Sigmoid colon (tissue), 7 donors: ENCODE data around the gene AP1G2. TPM values are rescaled to one million over a fixed set of nuclear protein-coding genes. Genes with fewer than 3 reads are reported as not detected.

Source experiments
- DNase-seq: peaks from one replicate; pipeline ENCODE4 v3.0.0-alpha.2; 2019
- H3K27ac ChIP-seq, 4 donors: fragments of 200-600 bp; sonication (generic); one replicate each; pipeline ENCODE4 v1.5.1; 2016 to 2019; ENCODE audit warnings: mild to moderate bottlenecking in 1 of 4
- H3K27me3 ChIP-seq, 3 donors: fragments of 200-600 bp; sonication (generic); one replicate each; pipeline ENCODE4 v1.5.1; 2019; ENCODE audit warnings: mild to moderate bottlenecking in 1 of 3
- H3K36me3 ChIP-seq, 4 donors: fragments of 200-600 bp; sonication (generic); one replicate each; pipeline ENCODE4 v1.5.1; 2016 to 2019
- H3K4me1 ChIP-seq, 4 donors: fragments of 200-600 bp; sonication (generic); one replicate each; pipeline ENCODE4 v1.5.1; 2017 to 2019
- H3K4me3 ChIP-seq, 4 donors: fragments of 200-600 bp; sonication (generic); one replicate each; pipeline ENCODE4 v1.5.1; 2017 to 2019; ENCODE audit warnings: mild to moderate bottlenecking in 2 of 4, moderate library complexity in 1 of 4
- H3K9me3 ChIP-seq, 4 donors: fragments of 200-600 bp in 3 of 4; sonication (generic) in 3 of 4; one replicate each; pipeline versions ENCODE4 v1.5.1 to v1.6.1; 2013 to 2019
- EP300 ChIP-seq, 4 donors: sonication (generic); formaldehyde crosslinking; IDR thresholded peaks; one replicate each; pipeline ENCODE4 v1.6.1; 2017; ENCODE audit warnings: antibody characterized with exemption in 4 of 4
- POLR2A ChIP-seq, 2 donors: fragments of 450-650 bp; IDR thresholded peaks; one replicate each; pipeline ENCODE4 v1.6.1; 2016; ENCODE audit warnings: antibody characterized with exemption in 2 of 2, mild to moderate bottlenecking in 2 of 2, moderate library complexity in 2 of 2
- POLR2AphosphoS5 ChIP-seq, 4 donors: sonication (generic); formaldehyde crosslinking; IDR thresholded peaks; one replicate each; pipeline ENCODE4 v1.6.1; 2017; ENCODE audit warnings: antibody characterized with exemption in 4 of 4
- WGBS, 2 donors: extraction: QIAGEN DNeasy Blood & Tissue Kit; methylation state at CpG; one replicate each; pipeline ENCODE4 v1.1.7; 2013; 5-methylcytosine and 5-hydroxymethylcytosine counted together
- intact Hi-C: fragments of 100-400 bp; cut with DNase I; formaldehyde crosslinking; loops from one replicate; pipeline ENCODE4 v1.15.1; 2023
- polyA plus RNA-seq, 3 donors: library from polyadenylated mRNA; stranded (reverse); fragments of 200-250 nt; gene quantifications; one replicate each; pipeline ENCODE4 v1.2.3, GENCODE V29; 2013
- total RNA-seq, 4 donors: library from RNA; depleted of rRNA; stranded (reverse); fragments of >200 nt; gene quantifications; one replicate each; pipeline ENCODE4 v1.1.0, GENCODE V29; 2016
- TF ChIP-seq, protein P1 (sequence below), 4 experiments: fragments of 450-650 bp in 3 of 4; fragments of 200-600 bp in 1 of 4; IDR thresholded peaks; one replicate each; pipeline ENCODE4 v1.5.1; 2016 to 2019; ENCODE audit warnings: antibody characterized with exemption in 4 of 4, mild to moderate bottlenecking in 3 of 4, moderate library complexity in 2 of 4
- donor health status: healthy with polysubstance abuse.
- donor health status: Bipolar disorder and iron deficiency.
- donor health status: healthy.

The AP1G2 gene
- total and polyA plus RNA-seq, 7 donors = 16.4 to 124 (median 33.0) TPM

DNA sequence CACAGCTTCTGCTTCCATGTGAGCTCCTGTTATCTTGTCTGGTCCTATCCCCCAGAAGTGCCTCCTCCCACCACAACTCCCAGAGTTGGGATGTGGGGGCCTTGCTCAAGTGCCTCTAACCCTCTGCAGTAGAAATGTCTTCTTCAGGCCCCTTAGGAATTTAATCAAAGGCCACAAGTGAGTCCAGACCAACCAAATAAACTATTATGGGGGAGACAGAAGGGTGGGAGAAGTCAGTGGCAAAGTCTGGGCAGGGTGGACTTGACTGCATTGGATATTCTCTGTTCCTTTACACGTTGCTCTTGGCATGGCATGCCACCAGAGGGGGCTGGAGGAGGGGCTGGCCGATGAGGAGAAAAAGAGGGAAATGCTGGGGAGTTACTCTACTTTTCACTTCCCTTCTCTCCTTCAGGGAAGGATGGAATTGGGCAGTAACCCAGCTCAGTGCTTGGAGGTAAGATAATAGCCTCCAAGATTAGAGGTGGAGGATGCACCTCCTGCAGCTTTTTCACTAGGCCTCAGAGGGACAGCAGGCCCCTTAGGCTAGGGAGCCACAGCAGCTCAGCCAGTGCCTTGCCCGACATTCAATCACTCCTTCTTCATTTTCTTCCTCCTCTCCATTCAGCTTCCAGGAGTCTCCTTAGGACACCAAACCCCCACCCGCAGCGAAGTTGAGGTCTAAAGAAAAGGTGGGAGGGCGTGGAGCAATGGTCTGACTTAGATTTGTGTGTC lies 1.2 kb upstream of the AP1G2 start:
- peak; percentile 50 for DNase-seq
- H3K27ac ChIP-seq = no peak overlapping the region
- intact Hi-C loops = no loop called here
- peaks cover 0 to 19% (median 10%) of the 10 kb centered on the region in 4 donors for H3K4me1 ChIP-seq
- no peaks in the 10 kb centered on the region for H3K9me3 ChIP-seq
- H3K36me3 ChIP-seq = no peaks in the 10 kb centered on the region
- TF ChIP-seq POLR2AphosphoS5 (IDR thresholded peaks at IDR 0.05) (no peak), POLR2A (IDR thresholded peaks at IDR 0.05) (no peak), EP300 (IDR thresholded peaks at IDR 0.05) (no peak)
- TF ChIP-seq, protein P1, sequence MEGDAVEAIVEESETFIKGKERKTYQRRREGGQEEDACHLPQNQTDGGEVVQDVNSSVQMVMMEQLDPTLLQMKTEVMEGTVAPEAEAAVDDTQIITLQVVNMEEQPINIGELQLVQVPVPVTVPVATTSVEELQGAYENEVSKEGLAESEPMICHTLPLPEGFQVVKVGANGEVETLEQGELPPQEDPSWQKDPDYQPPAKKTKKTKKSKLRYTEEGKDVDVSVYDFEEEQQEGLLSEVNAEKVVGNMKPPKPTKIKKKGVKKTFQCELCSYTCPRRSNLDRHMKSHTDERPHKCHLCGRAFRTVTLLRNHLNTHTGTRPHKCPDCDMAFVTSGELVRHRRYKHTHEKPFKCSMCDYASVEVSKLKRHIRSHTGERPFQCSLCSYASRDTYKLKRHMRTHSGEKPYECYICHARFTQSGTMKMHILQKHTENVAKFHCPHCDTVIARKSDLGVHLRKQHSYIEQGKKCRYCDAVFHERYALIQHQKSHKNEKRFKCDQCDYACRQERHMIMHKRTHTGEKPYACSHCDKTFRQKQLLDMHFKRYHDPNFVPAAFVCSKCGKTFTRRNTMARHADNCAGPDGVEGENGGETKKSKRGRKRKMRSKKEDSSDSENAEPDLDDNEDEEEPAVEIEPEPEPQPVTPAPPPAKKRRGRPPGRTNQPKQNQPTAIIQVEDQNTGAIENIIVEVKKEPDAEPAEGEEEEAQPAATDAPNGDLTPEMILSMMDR (IDR thresholded peaks at IDR 0.05) = no peak
- peaks cover 0 to 30% (median 7%) of the 10 kb centered on the region in 3 donors for H3K27me3 ChIP-seq
- 68% methylated on average over 6 of the region's 6 CpGs for WGBS, 2 donors
- H3K4me3 ChIP-seq = no peak overlapping the region

DNA sequence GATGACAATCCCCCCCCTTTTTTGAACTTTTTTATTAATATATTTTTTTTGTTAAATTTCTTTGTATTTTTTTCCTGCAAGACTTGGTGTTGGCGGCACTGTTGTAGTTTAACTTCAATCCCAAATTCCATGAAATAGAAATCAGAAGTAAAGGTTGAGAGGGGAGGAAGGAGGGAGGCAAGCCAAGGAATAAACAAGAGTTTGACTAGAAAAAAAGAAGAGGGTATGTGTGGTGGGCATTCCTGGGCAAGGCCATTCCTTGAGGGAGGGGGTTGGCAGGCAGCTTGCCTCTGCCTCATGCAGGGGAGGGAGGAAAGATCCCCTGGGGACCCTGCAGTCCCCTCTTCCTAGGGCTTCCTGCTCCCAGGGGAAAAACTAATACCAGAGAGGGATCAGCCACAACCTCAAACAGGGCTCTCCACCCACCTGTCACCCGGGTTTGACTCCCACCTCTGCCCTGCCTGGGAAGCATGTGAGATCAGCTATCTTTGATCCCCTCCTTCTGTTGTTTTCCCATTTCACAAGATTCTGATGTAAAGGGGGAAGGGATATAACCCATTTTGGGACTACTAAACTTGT lies 519 bp upstream of the AP1G2 start:
- TF ChIP-seq, protein P1 (IDR thresholded peaks at IDR 0.05) = no peak
- no peak for TF ChIP-seq EP300 (IDR thresholded peaks at IDR 0.05)
- no peak for TF ChIP-seq POLR2AphosphoS5 (IDR thresholded peaks at IDR 0.05)
- peak; percentile 60 for DNase-seq
- Histone ChIP-seq H3K4me1 (peaks cover 0 to 19% (median 10%) of the 10 kb centered on the region in 4 donors), H3K36me3 (no peaks in the 10 kb centered on the region), H3K27me3 (peaks cover 0 to 23% (median 3%) of the 10 kb centered on the region in 3 donors), H3K4me3 (peak overlapping the region; percentile 50 to 68 (median 60)), H3K9me3 (no peaks in the 10 kb centered on the region), H3K27ac (peak overlapping the region; percentile 62 to 73 (median 64))
- intact Hi-C loops = no loop called here
- 66 to 75% methylated on average over 2 of the region's 2 CpGs for WGBS, 2 donors

DNA sequence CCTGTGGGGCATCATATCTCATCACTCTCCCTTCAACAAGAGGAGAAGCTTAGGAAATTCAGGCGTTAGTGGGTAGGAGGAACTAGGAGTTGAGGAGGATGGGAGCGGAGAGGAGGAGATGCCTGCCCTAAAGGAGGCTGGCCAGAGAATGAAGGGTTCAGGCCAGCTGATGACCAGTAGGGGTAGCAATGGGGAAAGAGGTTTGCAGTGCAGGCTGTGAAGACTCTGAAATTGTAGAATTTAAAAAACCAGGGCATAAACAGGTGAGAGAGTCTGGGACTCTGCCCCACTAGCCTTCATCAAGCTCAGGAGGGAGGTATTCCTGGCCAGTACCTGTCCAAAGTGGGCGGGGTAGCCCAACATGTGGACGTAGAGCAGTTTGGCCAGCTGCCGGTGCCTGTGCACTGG lies 809 bp downstream of the AP1G2 start:
- TF ChIP-seq, protein P1 (IDR thresholded peaks at IDR 0.05) = no peak
- TF ChIP-seq POLR2A (IDR thresholded peaks at IDR 0.05) (no peak), POLR2AphosphoS5 (IDR thresholded peaks at IDR 0.05) (no peak), EP300 (IDR thresholded peaks at IDR 0.05) (no peak)
- H3K36me3 ChIP-seq = no peaks in the 10 kb centered on the region
- WGBS, 2 donors = 15 to 22% methylated on average over 5 of the region's 5 CpGs
- H3K9me3 ChIP-seq = no peaks in the 10 kb centered on the region
- H3K27ac ChIP-seq = peak overlapping the region; percentile 62 to 73 (median 64)
- H3K4me3 ChIP-seq = peak overlapping the region; percentile 50 to 68 (median 60)
- no peak for DNase-seq
- peaks cover 0 to 11% (median 0%) of the 10 kb centered on the region in 3 donors for H3K27me3 ChIP-seq
- intact Hi-C loops = no loop called here
- H3K4me1 ChIP-seq = peaks cover 0 to 19% (median 10%) of the 10 kb centered on the region in 4 donors

DNA sequence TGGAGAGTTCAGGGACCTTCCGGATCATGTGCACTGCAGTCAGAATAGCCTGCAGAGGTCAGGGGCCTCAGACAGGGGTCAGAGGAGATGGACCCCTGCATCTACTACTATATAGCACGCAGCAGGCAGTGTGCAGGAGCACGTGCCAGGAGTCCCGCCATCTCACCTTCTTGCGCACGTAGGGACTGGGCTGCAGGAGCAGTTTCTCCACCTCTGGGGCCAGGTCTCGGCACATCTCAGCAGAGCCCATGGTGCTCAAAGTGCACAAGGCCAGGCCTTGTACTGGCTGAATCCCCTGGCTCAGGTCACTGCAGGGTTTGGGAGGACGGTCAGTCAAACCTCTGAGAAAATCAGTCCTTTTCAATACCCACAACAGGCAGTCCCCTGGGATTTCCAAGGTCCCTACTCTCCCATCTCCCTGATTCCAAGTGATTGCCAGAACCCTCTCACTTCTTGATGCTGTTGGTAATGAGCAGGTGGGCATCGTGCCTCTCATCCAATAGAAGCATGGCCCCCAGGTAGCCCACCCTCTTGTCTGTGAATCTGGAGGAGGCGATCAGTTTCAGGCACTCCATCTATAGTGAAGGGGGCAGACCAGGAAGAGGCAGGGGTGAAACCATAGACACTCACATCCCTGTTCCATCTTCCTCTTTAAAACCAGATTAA lies 1.3 kb downstream of the AP1G2 start:
- H3K4me3 ChIP-seq = peak overlapping the region in 2 of 4 donors; percentile 54 to 68
- TF ChIP-seq, protein P1 (IDR thresholded peaks at IDR 0.05) = no peak
- TF ChIP-seq EP300 (IDR thresholded peaks at IDR 0.05) = no peak
- TF ChIP-seq POLR2A (IDR thresholded peaks at IDR 0.05) = no peak
- TF ChIP-seq POLR2AphosphoS5 (IDR thresholded peaks at IDR 0.05) = no peak
- peaks cover 0 to 6% (median 0%) of the 10 kb centered on the region in 3 donors for H3K27me3 ChIP-seq
- no peak overlapping the region for H3K27ac ChIP-seq
- H3K36me3 ChIP-seq = no peaks in the 10 kb centered on the region
- WGBS, 2 donors = 93 to 96% methylated on average over 10 of the region's 10 CpGs
- peak; percentile 57 for DNase-seq
- peaks cover 0 to 19% (median 10%) of the 10 kb centered on the region in 4 donors for H3K4me1 ChIP-seq
- intact Hi-C loops = no loop called here
- H3K9me3 ChIP-seq = no peaks in the 10 kb centered on the region
